Measurements from ENCODE around the gene SYCE1.

- TF ChIP-seq CTCF (conservative IDR thresholded peaks at IDR 0.05 in 1 of 2, IDR thresholded peaks at IDR 0.05 in 1 of 2; ENCODE audit: extremely low read depth in 1 of 2, insufficient read depth in 1 of 2, low read depth in 1 of 2, low read length in 2 of 2) (peak; percentile 3 to 43), EZH2 (IDR thresholded peaks at IDR 0.05; ENCODE audit: borderline replicate concordance, low read length) (no peak)
Observed at GRCh38 chr10:133557381-133557780, 8.0 kb downstream of the SYCE1 start.

All from mammary epithelial cell (primary cell).